Neutrophil (primary cell): ENCODE data around the gene ABCA13.

Experiments used
- H3K27ac ChIP-seq: fragments of 200-600 bp; sonication (generic); 2 replicates; pipeline ENCODE4 v1.5.1; 2016; ENCODE audit warnings: mild to moderate bottlenecking, moderate library complexity
- H3K27me3 ChIP-seq: fragments of 200-600 bp; sonication (generic); 2 replicates; pipeline ENCODE4 v1.6.0; 2016; ENCODE audit warnings: mild to moderate bottlenecking
- H3K36me3 ChIP-seq: fragments of 200-600 bp; sonication (generic); 2 replicates; pipeline ENCODE4 v1.5.1; 2017
- H3K4me1 ChIP-seq, 2 experiments: fragments of 200-600 bp in 1 of 2; sonication (generic) in 1 of 2; 1 replicate in 1 of 2; 2 replicates in 1 of 2; pipeline versions ENCODE4 v1.5.1 to v1.6.1; 2013 to 2016; ENCODE audit warnings: low read depth in 1 of 2, low read length in 1 of 2, mild to moderate bottlenecking in 1 of 2, moderate library complexity in 1 of 2; ENCODE audit not compliant: control insufficient read depth in 1 of 2, insufficient read depth in 1 of 2
- H3K4me3 ChIP-seq, 2 experiments: fragments of 200-600 bp in 1 of 2; sonication (generic) in 1 of 2; 1 replicate in 1 of 2; 2 replicates in 1 of 2; pipeline ENCODE4 v1.5.1; 2013 to 2016; ENCODE audit warnings: low read depth in 1 of 2, low read length in 1 of 2, mild to moderate bottlenecking in 1 of 2, moderate library complexity in 1 of 2
- H3K9me3 ChIP-seq: fragments of 200-600 bp; sonication (generic); 2 replicates; pipeline ENCODE4 v1.5.1; 2016
- TF ChIP-seq, protein P1 (sequence below): fragments of 200-600 bp; sonication (generic); IDR thresholded peaks from 2 replicates; pipeline ENCODE4 v1.5.1; 2016; ENCODE audit warnings: antibody characterized with exemption

Gene ABCA13

DNA sequence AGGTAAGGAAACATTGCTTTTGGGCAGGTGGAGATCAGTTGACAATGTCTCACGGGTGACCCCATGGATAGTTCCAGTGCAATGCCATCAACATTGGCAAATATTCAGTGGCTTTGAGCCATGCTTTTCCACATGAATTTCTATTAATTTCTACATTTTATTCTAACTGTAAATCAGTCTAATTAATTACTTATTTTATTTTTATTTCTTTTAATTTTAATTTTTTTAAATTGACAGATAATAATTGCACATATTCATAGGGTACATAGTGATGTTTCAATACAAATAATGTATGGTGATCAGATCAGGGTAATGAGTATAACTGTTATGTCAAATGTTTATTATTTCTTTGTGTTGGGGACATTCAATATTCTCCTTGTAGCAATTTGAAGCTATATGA is 3.8 kb downstream of the ABCA13 start:
- peaks cover 54 to 58% of the 10 kb centered on the region in 2 experiments for H3K4me1 ChIP-seq
- no peak overlapping the region for H3K4me3 ChIP-seq
- no peaks in the 10 kb centered on the region for H3K27me3 ChIP-seq
- H3K27ac ChIP-seq, result no peak overlapping the region
- H3K36me3 ChIP-seq, result peaks cover 15% of the 10 kb centered on the region
- TF ChIP-seq, protein P1, sequence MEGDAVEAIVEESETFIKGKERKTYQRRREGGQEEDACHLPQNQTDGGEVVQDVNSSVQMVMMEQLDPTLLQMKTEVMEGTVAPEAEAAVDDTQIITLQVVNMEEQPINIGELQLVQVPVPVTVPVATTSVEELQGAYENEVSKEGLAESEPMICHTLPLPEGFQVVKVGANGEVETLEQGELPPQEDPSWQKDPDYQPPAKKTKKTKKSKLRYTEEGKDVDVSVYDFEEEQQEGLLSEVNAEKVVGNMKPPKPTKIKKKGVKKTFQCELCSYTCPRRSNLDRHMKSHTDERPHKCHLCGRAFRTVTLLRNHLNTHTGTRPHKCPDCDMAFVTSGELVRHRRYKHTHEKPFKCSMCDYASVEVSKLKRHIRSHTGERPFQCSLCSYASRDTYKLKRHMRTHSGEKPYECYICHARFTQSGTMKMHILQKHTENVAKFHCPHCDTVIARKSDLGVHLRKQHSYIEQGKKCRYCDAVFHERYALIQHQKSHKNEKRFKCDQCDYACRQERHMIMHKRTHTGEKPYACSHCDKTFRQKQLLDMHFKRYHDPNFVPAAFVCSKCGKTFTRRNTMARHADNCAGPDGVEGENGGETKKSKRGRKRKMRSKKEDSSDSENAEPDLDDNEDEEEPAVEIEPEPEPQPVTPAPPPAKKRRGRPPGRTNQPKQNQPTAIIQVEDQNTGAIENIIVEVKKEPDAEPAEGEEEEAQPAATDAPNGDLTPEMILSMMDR, result no peak
- H3K9me3 ChIP-seq, result no peaks in the 10 kb centered on the region

DNA sequence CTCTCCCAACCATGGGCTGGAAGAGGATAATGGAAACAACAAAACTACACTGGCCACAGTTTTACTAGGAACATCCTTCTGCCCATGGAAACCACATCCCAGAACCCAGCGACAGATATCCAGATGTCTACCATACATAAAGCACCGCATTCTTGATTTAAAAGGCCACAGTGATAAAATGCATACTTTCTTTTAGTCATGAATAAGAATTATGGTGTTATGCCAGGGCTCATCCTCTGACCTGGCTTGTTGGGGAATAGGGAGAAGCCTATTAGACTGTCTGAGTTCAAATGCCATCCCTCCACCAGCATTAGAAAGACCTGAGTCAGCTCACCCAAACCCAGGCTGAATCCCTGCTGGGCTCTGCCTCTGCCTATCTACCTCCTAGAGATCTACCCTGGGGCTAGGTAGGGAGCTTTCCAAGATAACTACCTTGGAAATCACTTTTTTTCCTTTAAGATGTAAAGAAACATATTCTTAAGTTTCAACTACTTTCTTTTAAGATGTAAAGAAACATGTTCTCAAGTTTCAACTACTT is 5.2 kb downstream of the ABCA13 start:
- TF ChIP-seq, protein P1, result no peak
- Histone ChIP-seq H3K27ac (peak overlapping the region; percentile 5), H3K36me3 (peaks cover 24% of the 10 kb centered on the region), H3K4me1 (peaks cover 40 to 44% of the 10 kb centered on the region in 2 experiments), H3K4me3 (no peak overlapping the region), H3K9me3 (no peaks in the 10 kb centered on the region), H3K27me3 (no peaks in the 10 kb centered on the region)

DNA sequence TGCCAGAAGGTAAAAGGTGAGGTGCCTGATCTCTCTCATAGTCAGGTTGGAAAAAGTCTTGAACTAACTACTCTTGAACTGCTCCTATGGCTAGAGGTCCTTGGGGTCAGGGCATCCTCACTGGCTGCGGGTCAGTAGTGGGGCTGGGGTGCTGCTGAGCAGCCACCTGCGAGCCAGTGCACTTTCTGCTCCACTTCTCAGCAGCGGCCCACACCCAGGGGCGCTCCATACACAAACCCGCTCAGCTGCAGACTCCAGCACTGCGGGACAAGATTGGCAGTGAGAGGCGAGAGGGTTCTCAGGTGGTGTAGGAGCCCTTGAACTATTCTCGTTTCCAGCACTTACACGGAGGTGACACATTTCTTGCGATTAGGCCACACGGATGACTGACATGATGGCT is 6.0 kb downstream of the ABCA13 start:
- Histone ChIP-seq H3K9me3 (no peaks in the 10 kb centered on the region), H3K27me3 (no peaks in the 10 kb centered on the region)
- TF ChIP-seq, protein P1, result no peak

DNA sequence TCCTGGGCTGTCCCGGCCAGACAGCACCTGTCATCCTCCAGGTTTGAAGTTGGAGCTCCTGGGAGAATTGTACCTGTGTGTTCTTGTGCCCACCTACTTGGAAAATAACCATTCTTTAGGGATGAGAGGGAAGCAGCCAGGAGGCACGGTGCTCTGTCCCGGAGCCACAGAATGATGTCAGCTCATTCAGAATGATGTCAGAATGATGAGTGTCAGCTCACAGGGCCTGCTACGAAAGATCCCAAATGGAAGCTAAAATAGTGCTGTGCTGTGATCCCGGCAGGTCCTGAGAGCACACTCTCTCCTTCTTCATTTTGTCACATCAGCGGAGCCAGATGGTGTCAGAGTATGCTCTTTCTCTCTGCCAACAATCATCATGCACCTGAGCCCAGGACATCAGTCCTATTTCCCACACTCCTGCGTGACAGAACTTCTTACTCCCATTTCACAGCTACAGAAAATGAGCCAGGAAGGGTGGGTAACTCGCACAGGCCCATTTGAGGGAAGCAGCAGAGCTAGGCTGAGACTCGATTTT is 8.3 kb downstream of the ABCA13 start:
- TF ChIP-seq, protein P1, result no peak
- no peak overlapping the region for H3K4me3 ChIP-seq
- peak overlapping the region; percentile 55 for H3K27ac ChIP-seq
- H3K36me3 ChIP-seq, result peaks cover 24% of the 10 kb centered on the region
- no peaks in the 10 kb centered on the region for H3K9me3 ChIP-seq
- peaks cover 20 to 21% of the 10 kb centered on the region in 2 experiments for H3K4me1 ChIP-seq
- no peaks in the 10 kb centered on the region for H3K27me3 ChIP-seq

More for the DNA sequence above, 6.0 kb downstream of the ABCA13 start:
- Histone ChIP-seq H3K4me3 (no peak overlapping the region), H3K27ac (peak overlapping the region; percentile 5), H3K4me1 (peaks cover 32 to 36% of the 10 kb centered on the region in 2 experiments), H3K36me3 (peaks cover 24% of the 10 kb centered on the region)

DNA sequence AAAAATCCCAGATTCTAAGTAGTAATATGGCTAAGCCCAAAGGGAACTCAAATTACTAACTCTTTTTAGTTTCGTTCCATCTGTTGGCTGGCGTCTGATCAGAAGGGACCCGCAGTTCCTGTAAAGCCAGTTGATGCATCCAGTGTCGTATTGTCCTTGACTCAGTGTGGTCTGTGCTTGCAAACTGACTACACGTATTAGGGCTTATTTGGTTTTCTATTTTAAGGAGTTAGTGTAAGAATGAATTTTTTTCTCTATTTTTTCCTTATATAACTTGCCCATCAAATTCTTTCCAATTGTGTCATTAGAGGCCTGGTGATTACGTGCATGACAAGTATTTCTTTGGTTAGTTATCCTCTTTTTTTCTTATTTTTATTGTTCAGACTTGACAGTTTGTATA is 9.7 kb downstream of the ABCA13 start:
- TF ChIP-seq, protein P1, result no peak
- Histone ChIP-seq H3K9me3 (no peaks in the 10 kb centered on the region), H3K4me3 (no peak overlapping the region), H3K27me3 (no peaks in the 10 kb centered on the region), H3K36me3 (peaks cover 24% of the 10 kb centered on the region), H3K4me1 (peaks cover 11 to 15% of the 10 kb centered on the region in 2 experiments), H3K27ac (peak overlapping the region; percentile 55)
